ENCODE results near the gene ORC1.
"Not testable (repeated sequence)": the region's sequence is repeated elsewhere in the genome, so short reads cannot be mapped to it uniquely, and the experiment has no call there.

Gene ORC1

DNA sequence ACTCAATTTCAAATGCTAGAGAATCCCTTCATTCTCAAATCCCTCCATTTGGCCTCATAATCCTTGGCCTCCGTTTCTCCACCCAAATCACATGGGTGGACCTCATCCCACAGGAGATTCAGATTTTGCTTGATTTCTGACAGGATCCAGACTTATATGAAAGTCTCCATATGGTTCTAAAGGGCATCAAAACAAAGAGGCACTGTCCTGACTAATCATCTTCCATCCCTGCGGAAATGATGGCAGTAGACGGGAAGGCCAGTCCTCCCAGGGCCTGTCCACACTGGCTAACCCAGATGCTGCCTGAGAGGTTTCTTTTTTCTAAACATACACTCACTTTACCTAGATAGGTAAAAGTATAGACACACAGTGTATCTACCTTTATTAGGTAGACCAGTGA lies 18.8 kb downstream of the ORC1 start:
- DNase-seq: no peak

- DNase-seq: not testable (repeated sequence)
Observed at GRCh38 chr1:52369851-52370250, 34.4 kb downstream of the ORC1 start.

GRCh38 chr1:52368383-52369172 lies 35.6 kb downstream of the ORC1 start:
- DNase-seq: peak; percentile 50

DNA sequence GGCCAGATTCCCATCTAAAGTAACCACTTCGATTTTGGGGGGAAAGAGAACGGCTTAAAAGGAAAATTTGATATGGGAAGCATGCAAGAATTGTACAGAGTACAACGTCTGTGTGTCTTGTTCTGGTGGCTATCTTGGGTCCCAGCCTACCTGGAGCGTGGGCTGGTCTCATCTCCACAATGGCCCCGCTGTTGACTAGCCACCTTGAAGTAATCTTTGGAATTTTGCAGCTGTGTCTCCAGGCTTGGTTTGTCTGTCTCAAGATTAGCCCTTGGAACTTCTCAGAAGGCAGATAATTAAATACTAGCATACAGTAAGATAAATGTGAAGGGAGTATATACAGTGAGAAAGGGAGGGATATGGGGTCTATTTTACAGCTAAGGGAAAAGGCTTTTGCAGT lies 37.0 kb downstream of the ORC1 start:
- DNase-seq: no peak

GRCh38 chr1:52366517-52366827 lies 37.8 kb downstream of the ORC1 start:
- DNase-seq: no peak

DNA sequence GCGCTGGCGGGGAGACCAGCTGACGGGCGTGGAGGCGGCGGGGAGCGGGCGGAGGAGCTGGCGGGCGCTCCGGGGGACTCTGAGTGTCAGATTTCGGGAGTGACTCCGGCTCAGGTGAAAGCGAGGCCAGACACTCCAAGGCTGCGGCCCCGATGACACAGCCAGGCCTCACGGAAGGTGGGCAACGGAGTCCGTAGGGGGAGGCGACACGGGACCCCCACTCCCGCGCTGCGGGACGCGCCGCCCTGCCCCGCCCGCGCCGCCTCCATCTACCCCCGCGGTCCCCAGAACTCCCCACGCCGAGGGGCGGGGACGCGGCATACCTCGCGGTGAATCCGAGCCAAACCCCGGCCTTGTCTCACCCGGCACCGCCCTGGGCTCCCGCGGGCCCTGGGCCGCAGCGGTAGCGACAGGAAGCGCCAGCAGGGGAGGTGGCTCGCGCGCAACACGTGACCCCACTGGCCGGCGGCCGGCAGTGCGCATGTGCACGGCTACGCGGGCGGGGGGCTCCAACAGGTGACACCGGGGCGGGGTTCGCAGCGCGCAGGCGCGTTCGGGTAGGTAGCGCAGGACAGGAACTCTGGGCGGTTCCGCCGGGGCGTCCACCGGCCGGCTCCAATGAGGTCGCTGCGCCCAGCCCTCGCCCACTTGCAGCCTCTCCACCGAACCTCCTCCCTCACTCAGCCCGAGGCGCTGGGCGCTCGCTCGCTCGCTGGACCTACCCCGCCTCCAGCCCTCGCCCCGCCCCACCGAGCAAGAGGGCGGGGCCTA lies 38.3 kb downstream of the ORC1 start, which contains the start of gene CC2D1B:
Gene CC2D1B (minus strand): TSS at position 460 of the 771 bp plus-strand sequence. CDS start 1,585 bp downstream, outside the sequence.
- peak; percentile 97 for DNase-seq

DNA sequence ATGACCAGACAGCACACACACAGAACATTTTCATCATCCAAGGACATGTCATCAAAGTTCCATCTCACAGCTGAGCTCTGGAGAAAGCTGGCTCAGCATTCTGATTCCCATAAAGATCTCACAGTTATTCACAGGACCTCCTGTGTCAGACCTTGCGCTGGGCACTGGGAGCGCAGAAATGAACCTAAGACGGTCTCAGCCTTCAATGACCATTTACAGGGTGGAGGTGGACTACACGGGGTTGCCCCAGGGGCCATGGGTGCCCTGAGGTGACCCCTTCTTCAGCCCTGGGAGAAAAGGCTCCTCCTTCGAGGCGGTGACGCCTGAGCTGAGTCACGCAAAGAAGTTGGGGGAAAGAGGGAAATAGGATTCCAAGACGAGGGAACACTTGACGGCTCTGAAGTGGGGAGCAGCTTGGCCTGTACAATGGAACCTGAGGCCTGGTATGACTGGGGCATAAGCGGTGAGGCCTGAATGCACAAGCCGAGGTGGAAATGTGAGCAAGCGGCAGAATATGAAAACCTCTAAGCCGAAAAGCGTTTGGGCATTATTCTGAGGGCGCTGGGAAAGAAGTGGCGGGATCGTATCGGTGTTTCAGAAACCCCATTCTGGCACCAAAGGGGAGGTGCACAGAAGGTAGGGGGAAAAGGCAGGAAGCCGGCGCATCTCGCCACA lies 39.0 kb downstream of the ORC1 start:
- DNase-seq: peak; percentile 56

- no peak for DNase-seq
Observed at GRCh38 chr1:52364235-52364839, 39.9 kb downstream of the ORC1 start.

- no peak for DNase-seq
Observed at GRCh38 chr1:52360595-52360968, 43.6 kb downstream of the ORC1 start.

DNA sequence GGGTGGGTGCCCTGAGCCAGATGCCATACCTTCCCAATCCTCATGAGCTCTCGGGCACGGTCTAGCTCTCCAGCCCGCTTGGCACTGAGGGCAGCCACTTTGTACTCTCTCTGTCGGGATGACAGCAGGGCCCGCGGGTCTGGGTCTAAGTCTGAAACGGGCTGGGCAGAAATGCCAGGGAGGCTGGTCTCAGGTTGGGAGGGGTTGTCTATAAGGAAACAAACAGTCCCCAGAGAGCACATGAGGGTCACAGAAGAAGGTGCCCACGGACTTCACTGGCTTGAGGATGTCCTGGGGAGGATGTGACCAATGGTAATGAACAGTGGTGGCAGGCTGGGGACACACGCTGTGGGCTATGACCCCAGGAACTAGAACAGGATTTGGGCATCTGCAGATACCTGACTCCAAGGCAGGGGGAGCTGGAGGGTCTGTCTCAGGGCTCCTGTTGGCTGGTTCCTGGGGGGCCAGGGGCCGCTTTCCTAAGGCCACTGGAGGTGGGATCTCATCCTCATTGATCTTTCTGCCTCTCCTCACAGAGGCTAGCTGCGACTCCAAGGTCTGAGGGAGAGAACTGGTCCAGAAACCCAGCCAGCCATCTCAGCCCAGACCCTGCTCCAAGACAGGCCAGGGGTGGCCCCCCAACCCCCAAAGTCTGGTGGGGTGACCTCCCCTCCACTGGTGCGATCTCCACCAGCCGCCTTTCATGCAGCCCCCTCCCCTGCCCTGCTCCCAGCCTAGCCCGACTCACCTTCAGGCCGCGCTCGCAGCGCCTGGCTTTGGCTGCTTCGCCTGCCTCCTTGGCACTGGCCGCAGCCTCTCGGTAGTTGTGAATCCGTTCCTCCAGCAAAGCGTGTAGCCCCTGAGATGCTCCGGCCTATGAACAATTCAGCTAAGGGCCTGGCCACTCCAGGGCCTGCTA lies 44.3 kb downstream of the ORC1 start:
- no peak for DNase-seq

DNA sequence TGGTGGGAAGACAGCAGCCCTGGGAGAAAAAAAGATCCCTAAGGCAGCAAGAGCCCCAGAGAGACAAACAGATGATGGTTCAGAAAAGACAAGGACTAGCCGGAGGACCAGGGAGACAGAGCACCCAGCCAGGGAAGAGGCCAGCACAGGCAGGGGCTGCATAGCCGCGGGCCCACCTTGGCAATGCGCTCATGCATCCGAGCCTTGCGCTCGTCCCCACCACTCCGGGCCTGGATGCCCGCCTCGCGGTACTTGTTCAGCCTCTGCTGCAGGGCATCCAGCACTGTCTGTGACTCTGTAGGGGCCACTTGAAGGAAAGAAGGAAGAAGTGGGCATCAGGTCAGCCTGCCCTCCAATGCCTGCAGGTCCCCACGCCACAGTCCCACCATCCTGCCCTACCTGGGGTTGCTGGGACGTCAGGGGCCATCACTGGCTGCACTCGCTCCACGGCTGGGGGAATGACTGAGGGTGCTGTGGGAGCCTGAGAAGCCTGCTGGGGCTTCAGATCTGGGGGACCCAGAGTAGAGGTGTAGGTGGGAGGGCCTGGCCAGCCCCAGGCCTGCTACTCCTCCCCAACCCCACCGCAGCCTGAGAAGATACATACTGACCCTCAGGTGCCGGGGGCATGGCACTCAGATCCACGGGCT lies 45.2 kb downstream of the ORC1 start:
- DNase-seq: no peak

GRCh38 chr1:52357397-52357796 lies 46.8 kb downstream of the ORC1 start:
- no peak for DNase-seq

DNA sequence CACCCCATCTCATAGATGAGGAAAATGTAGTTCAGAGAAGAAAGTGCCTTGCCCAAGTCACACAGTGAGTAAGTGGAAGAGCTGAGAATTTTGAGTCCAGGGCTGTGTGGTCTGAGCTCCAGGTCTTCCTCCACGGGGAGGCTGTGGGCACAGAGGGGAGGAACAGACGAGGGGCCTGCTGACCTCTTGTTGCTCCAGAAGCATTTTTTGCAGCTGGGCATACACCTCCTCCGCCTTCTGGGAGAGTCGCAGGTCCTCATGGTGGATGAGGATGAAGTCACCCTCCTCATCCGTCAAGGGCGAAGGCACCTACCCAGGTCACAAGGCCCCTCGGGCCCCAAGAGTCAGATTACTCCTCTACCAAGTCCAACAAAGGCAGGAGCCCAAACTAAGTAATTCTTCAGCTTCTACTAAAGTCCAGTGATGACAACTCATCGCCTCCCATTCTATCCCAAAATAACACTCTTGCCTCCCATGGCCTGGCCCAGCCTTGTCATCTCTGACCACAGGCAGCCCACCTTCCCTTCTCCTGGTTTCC lies 47.3 kb downstream of the ORC1 start:
- DNase-seq: no peak

- DNase-seq: no peak
Observed at GRCh38 chr1:52355847-52356505, 48.2 kb downstream of the ORC1 start.

- no peak for DNase-seq
Observed at GRCh38 chr1:52355436-52355835, 48.8 kb downstream of the ORC1 start.

- DNase-seq: no peak
Observed at GRCh38 chr1:52352690-52353089, 51.5 kb downstream of the ORC1 start.

- DNase-seq: no peak
Observed at GRCh38 chr1:52348704-52349300, 55.4 kb downstream of the ORC1 start.

DNA sequence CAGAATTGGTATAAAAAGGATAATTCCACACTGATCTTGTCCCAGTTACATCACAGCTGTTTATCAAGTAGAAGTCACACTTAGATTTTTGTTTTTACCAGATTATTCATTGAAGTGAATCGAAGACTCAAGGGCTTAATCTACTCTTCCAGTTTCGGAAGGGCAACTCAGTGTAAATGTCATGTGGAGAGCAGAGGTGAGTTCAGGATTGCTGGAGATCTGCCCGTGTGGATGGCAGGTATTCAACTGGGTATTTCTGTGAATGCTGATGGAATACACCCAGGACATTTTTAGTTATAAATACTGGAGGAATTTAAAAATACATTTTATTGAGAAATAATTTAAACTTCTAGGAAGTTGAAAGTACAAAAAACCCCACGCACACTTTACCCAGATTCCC lies 57.6 kb downstream of the ORC1 start:
- no peak for DNase-seq

GRCh38 chr1:52345252-52345651 lies 59.0 kb downstream of the ORC1 start:
- DNase-seq: no peak

GRCh38 chr1:52343979-52344378 lies 60.2 kb downstream of the ORC1 start:
- DNase-seq: no peak
